Measurements from ENCODE around the gene GALNT16.
"Not testable (repeated sequence)": the region's sequence is repeated elsewhere in the genome, so short reads cannot be mapped to it uniquely, and the experiment has no call there.

GALNT16 gene

GRCh38 chr14:69266572-69267345, 6.8 kb downstream of the GALNT16 start:
- Histone ChIP-seq H3K36me3 (ENCODE audit: control insufficient read depth in 5 of 5, insufficient read depth in 5 of 5, low read length in 5 of 5) (no peaks in the 10 kb centered on the region), H3K9me3 (ENCODE audit: control insufficient read depth in 5 of 5, low read length in 5 of 5) (no peaks in the 10 kb centered on the region), H3K9ac (ENCODE audit: low read length in 5 of 5) (no peak overlapping the region), H3K27me3 (ENCODE audit: control insufficient read depth in 5 of 5, insufficient read depth in 4 of 5, low read length in 5 of 5) (peaks cover 0 to 4% (median 2%) of the 10 kb centered on the region in 5 donors), H3K4me1 (ENCODE audit: control insufficient read depth in 5 of 5, insufficient read depth in 5 of 5, low read length in 5 of 5) (peaks cover 9 to 28% (median 21%) of the 10 kb centered on the region in 5 donors), H3K4me3 (ENCODE audit: low read depth in 1 of 5, low read length in 5 of 5) (no peak overlapping the region), H3K27ac (ENCODE audit: low read depth, low read length) (no peak overlapping the region)

- H3K27me3 ChIP-seq (ENCODE audit: control insufficient read depth in 5 of 5, insufficient read depth in 4 of 5, low read length in 5 of 5) = no peaks in the 10 kb centered on the region
- H3K36me3 ChIP-seq (ENCODE audit: control insufficient read depth in 5 of 5, insufficient read depth in 5 of 5, low read length in 5 of 5) = no peaks in the 10 kb centered on the region
- H3K4me1 ChIP-seq (ENCODE audit: control insufficient read depth in 5 of 5, insufficient read depth in 5 of 5, low read length in 5 of 5) = peaks cover 4 to 22% (median 15%) of the 10 kb centered on the region in 5 donors
- no peak overlapping the region for H3K9ac ChIP-seq (ENCODE audit: low read length in 5 of 5)
- H3K9me3 ChIP-seq (ENCODE audit: control insufficient read depth in 5 of 5, low read length in 5 of 5) = no peaks in the 10 kb centered on the region
- no peak overlapping the region for H3K27ac ChIP-seq (ENCODE audit: low read depth, low read length)
- H3K4me3 ChIP-seq (ENCODE audit: low read depth in 1 of 5, low read length in 5 of 5) = no peak overlapping the region
Observed at GRCh38 chr14:69267492-69267891, 7.5 kb downstream of the GALNT16 start.

GRCh38 chr14:69268223-69268622, 8.3 kb downstream of the GALNT16 start:
- Histone ChIP-seq H3K36me3 (ENCODE audit: control insufficient read depth in 5 of 5, insufficient read depth in 5 of 5, low read length in 5 of 5) (no peaks in the 10 kb centered on the region), H3K9ac (ENCODE audit: low read length in 5 of 5) (no peak overlapping the region), H3K27ac (ENCODE audit: low read depth, low read length) (no peak overlapping the region), H3K27me3 (ENCODE audit: control insufficient read depth in 5 of 5, insufficient read depth in 4 of 5, low read length in 5 of 5) (no peaks in the 10 kb centered on the region), H3K9me3 (ENCODE audit: control insufficient read depth in 5 of 5, low read length in 5 of 5) (no peaks in the 10 kb centered on the region), H3K4me1 (ENCODE audit: control insufficient read depth in 5 of 5, insufficient read depth in 5 of 5, low read length in 5 of 5) (peaks cover 4 to 16% (median 7%) of the 10 kb centered on the region in 5 donors), H3K4me3 (ENCODE audit: low read depth in 1 of 5, low read length in 5 of 5) (no peak overlapping the region)

GRCh38 chr14:69268763-69269162, 8.8 kb downstream of the GALNT16 start:
- Histone ChIP-seq H3K36me3 (ENCODE audit: control insufficient read depth in 5 of 5, insufficient read depth in 5 of 5, low read length in 5 of 5) (no peaks in the 10 kb centered on the region), H3K9ac (ENCODE audit: low read length in 5 of 5) (no peak overlapping the region), H3K4me1 (ENCODE audit: control insufficient read depth in 5 of 5, insufficient read depth in 5 of 5, low read length in 5 of 5) (peaks cover 0 to 11% (median 4%) of the 10 kb centered on the region in 5 donors), H3K27ac (ENCODE audit: low read depth, low read length) (no peak overlapping the region), H3K4me3 (ENCODE audit: low read depth in 1 of 5, low read length in 5 of 5) (no peak overlapping the region), H3K9me3 (ENCODE audit: control insufficient read depth in 5 of 5, low read length in 5 of 5) (no peaks in the 10 kb centered on the region), H3K27me3 (ENCODE audit: control insufficient read depth in 5 of 5, insufficient read depth in 4 of 5, low read length in 5 of 5) (no peaks in the 10 kb centered on the region)

GRCh38 chr14:69269381-69269780, 9.4 kb downstream of the GALNT16 start:
- Histone ChIP-seq H3K36me3 (ENCODE audit: control insufficient read depth in 5 of 5, insufficient read depth in 5 of 5, low read length in 5 of 5) (no peaks in the 10 kb centered on the region), H3K9ac (ENCODE audit: low read length in 5 of 5) (no peak overlapping the region), H3K4me1 (ENCODE audit: control insufficient read depth in 5 of 5, insufficient read depth in 5 of 5, low read length in 5 of 5) (peaks cover 0 to 9% (median 4%) of the 10 kb centered on the region in 5 donors), H3K27me3 (ENCODE audit: control insufficient read depth in 5 of 5, insufficient read depth in 4 of 5, low read length in 5 of 5) (no peaks in the 10 kb centered on the region), H3K4me3 (ENCODE audit: low read depth in 1 of 5, low read length in 5 of 5) (no peak overlapping the region), H3K27ac (ENCODE audit: low read depth, low read length) (no peak overlapping the region), H3K9me3 (ENCODE audit: control insufficient read depth in 5 of 5, low read length in 5 of 5) (no peaks in the 10 kb centered on the region)

GRCh38 chr14:69270097-69270496, 10.1 kb downstream of the GALNT16 start:
- Histone ChIP-seq H3K36me3 (ENCODE audit: control insufficient read depth in 5 of 5, insufficient read depth in 5 of 5, low read length in 5 of 5) (no peaks in the 10 kb centered on the region), H3K9me3 (ENCODE audit: control insufficient read depth in 5 of 5, low read length in 5 of 5) (no peaks in the 10 kb centered on the region), H3K9ac (ENCODE audit: low read length in 5 of 5) (no peak overlapping the region), H3K4me3 (ENCODE audit: low read depth in 1 of 5, low read length in 5 of 5) (no peak overlapping the region), H3K27me3 (ENCODE audit: control insufficient read depth in 5 of 5, insufficient read depth in 4 of 5, low read length in 5 of 5) (no peaks in the 10 kb centered on the region), H3K27ac (ENCODE audit: low read depth, low read length) (no peak overlapping the region), H3K4me1 (ENCODE audit: control insufficient read depth in 5 of 5, insufficient read depth in 5 of 5, low read length in 5 of 5) (peaks cover 0 to 9% (median 4%) of the 10 kb centered on the region in 5 donors)

GRCh38 chr14:69270795-69271708, 11.1 kb downstream of the GALNT16 start:
- no peaks in the 10 kb centered on the region for H3K9me3 ChIP-seq (ENCODE audit: control insufficient read depth in 5 of 5, low read length in 5 of 5)
- H3K4me1 ChIP-seq (ENCODE audit: control insufficient read depth in 5 of 5, insufficient read depth in 5 of 5, low read length in 5 of 5) = peaks cover 0 to 9% (median 4%) of the 10 kb centered on the region in 5 donors
- H3K27me3 ChIP-seq (ENCODE audit: control insufficient read depth in 5 of 5, insufficient read depth in 4 of 5, low read length in 5 of 5) = no peaks in the 10 kb centered on the region
- no peak overlapping the region for H3K27ac ChIP-seq (ENCODE audit: low read depth, low read length)
- no peak overlapping the region for H3K9ac ChIP-seq (ENCODE audit: low read length in 5 of 5)
- H3K4me3 ChIP-seq (ENCODE audit: low read depth in 1 of 5, low read length in 5 of 5) = no peak overlapping the region
- no peaks in the 10 kb centered on the region for H3K36me3 ChIP-seq (ENCODE audit: control insufficient read depth in 5 of 5, insufficient read depth in 5 of 5, low read length in 5 of 5)

GRCh38 chr14:69274321-69274720, 14.4 kb downstream of the GALNT16 start:
- Histone ChIP-seq H3K9ac (ENCODE audit: low read length in 5 of 5) (no peak overlapping the region), H3K27ac (ENCODE audit: low read depth, low read length) (no peak overlapping the region), H3K4me1 (ENCODE audit: control insufficient read depth in 5 of 5, insufficient read depth in 5 of 5, low read length in 5 of 5) (peaks cover 0 to 5% (median 0%) of the 10 kb centered on the region in 5 donors), H3K36me3 (ENCODE audit: control insufficient read depth in 5 of 5, insufficient read depth in 5 of 5, low read length in 5 of 5) (no peaks in the 10 kb centered on the region), H3K9me3 (ENCODE audit: control insufficient read depth in 5 of 5, low read length in 5 of 5) (no peaks in the 10 kb centered on the region), H3K4me3 (ENCODE audit: low read depth in 1 of 5, low read length in 5 of 5) (no peak overlapping the region), H3K27me3 (ENCODE audit: control insufficient read depth in 5 of 5, insufficient read depth in 4 of 5, low read length in 5 of 5) (no peaks in the 10 kb centered on the region)

- Histone ChIP-seq H3K4me3 (ENCODE audit: low read depth in 1 of 5, low read length in 5 of 5) (no peak overlapping the region), H3K9me3 (ENCODE audit: control insufficient read depth in 5 of 5, low read length in 5 of 5) (no peaks in the 10 kb centered on the region), H3K36me3 (ENCODE audit: control insufficient read depth in 5 of 5, insufficient read depth in 5 of 5, low read length in 5 of 5) (no peaks in the 10 kb centered on the region), H3K4me1 (ENCODE audit: control insufficient read depth in 5 of 5, insufficient read depth in 5 of 5, low read length in 5 of 5) (peaks cover 0 to 5% (median 0%) of the 10 kb centered on the region in 5 donors), H3K27ac (ENCODE audit: low read depth, low read length) (no peak overlapping the region), H3K9ac (ENCODE audit: low read length in 5 of 5) (no peak overlapping the region), H3K27me3 (ENCODE audit: control insufficient read depth in 5 of 5, insufficient read depth in 4 of 5, low read length in 5 of 5) (no peaks in the 10 kb centered on the region)
Observed at GRCh38 chr14:69275331-69275730, 15.4 kb downstream of the GALNT16 start.

- H3K4me1 ChIP-seq (ENCODE audit: control insufficient read depth in 5 of 5, insufficient read depth in 5 of 5, low read length in 5 of 5); H3K27ac ChIP-seq (ENCODE audit: low read depth, low read length); H3K36me3 ChIP-seq (ENCODE audit: control insufficient read depth in 5 of 5, insufficient read depth in 5 of 5, low read length in 5 of 5); H3K9me3 ChIP-seq (ENCODE audit: control insufficient read depth in 5 of 5, low read length in 5 of 5); H3K27me3 ChIP-seq (ENCODE audit: control insufficient read depth in 5 of 5, insufficient read depth in 4 of 5, low read length in 5 of 5); H3K9ac ChIP-seq (ENCODE audit: low read length in 5 of 5); H3K4me3 ChIP-seq (ENCODE audit: low read depth in 1 of 5, low read length in 5 of 5): not testable (repeated sequence)
Observed at GRCh38 chr14:69277356-69277755, 17.4 kb downstream of the GALNT16 start.

Data from subcutaneous abdominal adipose tissue (tissue), 5 donors.